NT2/D1 (cell line): Measurements from ENCODE around the gene LUC7L.
"Not testable (repeated sequence)": the region's sequence is repeated elsewhere in the genome, so short reads cannot be mapped to it uniquely, and the experiment has no call there.

ENCODE experiments used
- DNase-seq: peaks from one replicate; pipeline ENCODE4 v3.0.0-alpha.2; 2011; ENCODE audit warnings: low read depth, low spot score
- H3K27me3 ChIP-seq: 2 replicates; pipeline ENCODE4 v1.6.0; 2011; ENCODE audit warnings: mild to moderate bottlenecking; ENCODE audit not compliant: insufficient read length, insufficient read depth
- H3K36me3 ChIP-seq: 2 replicates; pipeline ENCODE4 v1.6.1; 2011; ENCODE audit warnings: mild to moderate bottlenecking, low read length, mixed read lengths; ENCODE audit not compliant: insufficient read depth, insufficient read length
- H3K4me1 ChIP-seq: 2 replicates; pipeline ENCODE4 v1.5.1; 2011; ENCODE audit not compliant: insufficient read depth, insufficient read length
- H3K4me3 ChIP-seq: 2 replicates; pipeline ENCODE4 v1.5.1; 2011; ENCODE audit warnings: low read depth; ENCODE audit not compliant: insufficient read length
- H3K9ac ChIP-seq: 2 replicates; pipeline ENCODE4 v1.6.0; 2011; ENCODE audit warnings: low read depth; ENCODE audit not compliant: insufficient read length
- H3K9me3 ChIP-seq: 2 replicates; pipeline ENCODE4 v1.5.1; 2011; ENCODE audit warnings: mild to moderate bottlenecking, low read length; ENCODE audit not compliant: insufficient read depth
- SUZ12 ChIP-seq: IDR thresholded peaks from 2 replicates; pipeline ENCODE4 v1.6.1; 2011; ENCODE audit not compliant: insufficient read length, insufficient read depth; ENCODE audit errors: extremely low read depth
- YY1 ChIP-seq: IDR thresholded peaks from 2 replicates; pipeline ENCODE4 v1.6.1; 2011; ENCODE audit not compliant: insufficient read length, insufficient read depth
- ZNF274 ChIP-seq: IDR thresholded peaks from 2 replicates; pipeline ENCODE4 v1.6.1; 2011; ENCODE audit warnings: mild to moderate bottlenecking, low read depth, low read length

The LUC7L gene

GRCh38 chr16:212999-213398 is 16.2 kb downstream of the LUC7L start:
- Histone ChIP-seq H3K4me1 (no peaks in the 10 kb centered on the region), H3K9ac (no peak overlapping the region), H3K4me3 (no peak overlapping the region), H3K9me3 (no peaks in the 10 kb centered on the region), H3K36me3 (peaks cover 90% of the 10 kb centered on the region), H3K27me3 (no peaks in the 10 kb centered on the region)
- TF ChIP-seq YY1, result no peak
- no peak for TF ChIP-seq ZNF274
- TF ChIP-seq SUZ12, result no peak
- no peak for DNase-seq

GRCh38 chr16:211631-212180 is 17.5 kb downstream of the LUC7L start:
- DNase-seq, H3K9me3 ChIP-seq, H3K4me1 ChIP-seq, H3K27me3 ChIP-seq, H3K4me3 ChIP-seq, H3K9ac ChIP-seq: not testable (repeated sequence)
- peaks cover 90% of the 10 kb centered on the region for H3K36me3 ChIP-seq

- not testable (repeated sequence) for DNase-seq, H3K4me3 ChIP-seq, H3K27me3 ChIP-seq, H3K9me3 ChIP-seq, H3K9ac ChIP-seq, H3K4me1 ChIP-seq
- peaks cover 91% of the 10 kb centered on the region for H3K36me3 ChIP-seq
Observed at GRCh38 chr16:209359-209758, 19.9 kb downstream of the LUC7L start.

- not testable (repeated sequence) for H3K27me3 ChIP-seq, H3K4me1 ChIP-seq, H3K9ac ChIP-seq, DNase-seq, H3K9me3 ChIP-seq, H3K4me3 ChIP-seq
- H3K36me3 ChIP-seq, result peaks cover 75% of the 10 kb centered on the region
Observed at GRCh38 chr16:204046-204445, 25.2 kb downstream of the LUC7L start.

GRCh38 chr16:203246-203645 is 26.0 kb downstream of the LUC7L start:
- H3K36me3 ChIP-seq, result peaks cover 75% of the 10 kb centered on the region
- TF ChIP-seq ZNF274 (no peak), SUZ12 (no peak)

GRCh38 chr16:200388-200787 is 28.9 kb downstream of the LUC7L start:
- Histone ChIP-seq H3K9ac (no peak overlapping the region), H3K36me3 (peaks cover 73% of the 10 kb centered on the region), H3K4me1 (no peaks in the 10 kb centered on the region), H3K4me3 (no peak overlapping the region), H3K9me3 (no peaks in the 10 kb centered on the region), H3K27me3 (no peaks in the 10 kb centered on the region)
- TF ChIP-seq SUZ12, result no peak
- TF ChIP-seq ZNF274, result no peak
- no peak for TF ChIP-seq YY1
- DNase-seq, result peak; percentile 33

More at GRCh38 chr16:203246-203645, 26.0 kb downstream of the LUC7L start:
- Histone ChIP-seq H3K27me3 (no peaks in the 10 kb centered on the region), H3K4me3 (no peak overlapping the region), H3K9ac (no peak overlapping the region), H3K9me3 (no peaks in the 10 kb centered on the region), H3K4me1 (no peaks in the 10 kb centered on the region)
- no peak for DNase-seq

GRCh38 chr16:194516-194915 is 34.7 kb downstream of the LUC7L start:
- TF ChIP-seq SUZ12 (no peak), YY1 (no peak), ZNF274 (no peak)
- H3K9ac ChIP-seq, result no peak overlapping the region
- H3K4me3 ChIP-seq, result no peak overlapping the region
- H3K36me3 ChIP-seq, result peaks cover 92% of the 10 kb centered on the region
- H3K4me1 ChIP-seq, result no peaks in the 10 kb centered on the region
- H3K27me3 ChIP-seq, result no peaks in the 10 kb centered on the region
- H3K9me3 ChIP-seq, result no peaks in the 10 kb centered on the region
- no peak for DNase-seq

GRCh38 chr16:193441-193840 is 35.8 kb downstream of the LUC7L start:
- Histone ChIP-seq H3K4me3 (no peak overlapping the region), H3K9me3 (no peaks in the 10 kb centered on the region), H3K36me3 (peaks cover 94% of the 10 kb centered on the region), H3K27me3 (no peaks in the 10 kb centered on the region), H3K4me1 (no peaks in the 10 kb centered on the region), H3K9ac (no peak overlapping the region)
- no peak for TF ChIP-seq YY1
- TF ChIP-seq ZNF274, result no peak
- no peak for TF ChIP-seq SUZ12
- no peak for DNase-seq
